B cell (primary cell): Measurements from ENCODE around the gene CASK. TPM values are rescaled to one million over a fixed set of nuclear protein-coding genes. Genes with fewer than 3 reads are reported as not detected.

Experiments used
- ATAC-seq: fragments of 200-7000 bp; cut with Tn5 transposase; one replicate; pipeline ENCODE4 v1.10.0; 2021; ENCODE audit warnings: low read depth, mild to moderate bottlenecking, moderate number of reproducible peaks, moderate library complexity
- CTCF ChIA-PET: fragments of 350-600 bp; sonication (Branson Sonifier 250); formaldehyde crosslinking; loops from one replicate; lab custom pipeline; 2021; ENCODE audit warnings: antibody characterized with exemption, inconsistent platforms; lab: Charles Lee
- POLR2A ChIA-PET: fragments of 350-600 bp; sonication (Branson Sonifier 250); formaldehyde crosslinking; loops from one replicate; lab custom pipeline; 2021; ENCODE audit warnings: antibody characterized with exemption; lab: Charles Lee
- DNase-seq: peaks from one replicate; pipeline ENCODE4 v3.0.0; 2013
- H2AFZ ChIP-seq: 2 replicates; pipeline ENCODE4 v1.6.1; 2012; ENCODE audit warnings: mild to moderate bottlenecking, low read depth, low read length; ENCODE audit not compliant: insufficient read depth, poor library complexity, severe bottlenecking
- H3K27ac ChIP-seq, 2 donors: 1 replicate in 1 of 2; 2 replicates in 1 of 2; pipeline ENCODE4 v1.5.1; 2012 to 2013; ENCODE audit warnings: low read length in 2 of 2, mild to moderate bottlenecking in 2 of 2, moderate library complexity in 1 of 2
- H3K27me3 ChIP-seq, 4 experiments: fragments of 200-600 bp in 1 of 4; sonication (generic) in 1 of 4; replicated peaks in 1 of 4; 1 replicate in 2 of 4; 2 replicates in 2 of 4; pipeline versions ENCODE4 v1.6.1 to v1.7.0; 2013 to 2016; ENCODE audit warnings: low read length in 3 of 4, mild to moderate bottlenecking in 2 of 4, mixed read lengths in 1 of 4, moderate library complexity in 1 of 4; ENCODE audit not compliant: insufficient read depth in 4 of 4, control insufficient read depth in 3 of 4; ENCODE audit errors: control extremely low read depth in 1 of 4
- H3K36me3 ChIP-seq, 2 experiments: replicated peaks in 1 of 2; 1 replicate in 1 of 2; 2 replicates in 1 of 2; pipeline versions ENCODE4 v1.6.1 to v1.7.1; 2013; ENCODE audit warnings: low read length in 1 of 2; ENCODE audit not compliant: insufficient read depth in 2 of 2, control insufficient read depth in 1 of 2; ENCODE audit errors: control extremely low read depth in 1 of 2, extremely low read depth in 1 of 2
- H3K4me1 ChIP-seq, 2 donors: fragments of 200-600 bp in 1 of 2; sonication (generic) in 1 of 2; 1 replicate in 1 of 2; 2 replicates in 1 of 2; pipeline versions ENCODE4 v1.5.1 to v1.6.1; 2013 to 2017; ENCODE audit warnings: low read length in 2 of 2; ENCODE audit not compliant: control insufficient read depth in 2 of 2, insufficient read depth in 2 of 2
- H3K4me2 ChIP-seq: replicated peaks from 2 replicates; pipeline ENCODE3; 2012; ENCODE audit warnings: mild to moderate bottlenecking, low read depth, low read length; ENCODE audit not compliant: poor library complexity, severe bottlenecking
- H3K4me3 ChIP-seq, 5 experiments: fragments of 200-600 bp in 1 of 5; sonication (generic) in 1 of 5; 1 replicate in 3 of 5; 2 replicates in 2 of 5; pipeline versions ENCODE4 v1.5.1 to v1.7.0; 2011 to 2016; ENCODE audit warnings: low read length in 4 of 5, mild to moderate bottlenecking in 4 of 5, low read depth in 2 of 5, control low read depth in 1 of 5, moderate library complexity in 1 of 5; ENCODE audit not compliant: insufficient read depth in 1 of 5; ENCODE audit errors: control extremely low read depth in 1 of 5, extremely low read depth in 1 of 5
- H3K79me2 ChIP-seq: fragments of 200-600 bp; sonication (generic); one replicate; pipeline ENCODE4 v1.6.0; 2016; ENCODE audit warnings: low read length; ENCODE audit not compliant: control insufficient read depth, insufficient read depth
- H3K9ac ChIP-seq: fragments of 200-600 bp; sonication (generic); 2 replicates; pipeline ENCODE4 v1.6.1; 2017; ENCODE audit warnings: mild to moderate bottlenecking, low read length, moderate library complexity
- H3K9me3 ChIP-seq, 3 donors: one replicate each; pipeline versions ENCODE4 v1.6.1 to v1.7.1; 2013; ENCODE audit warnings: low read length in 2 of 3; ENCODE audit not compliant: control insufficient read depth in 2 of 3, insufficient read depth in 1 of 3; ENCODE audit errors: control extremely low read depth in 1 of 3
- H4K20me1 ChIP-seq: 2 replicates; pipeline ENCODE4 v1.6.0; 2012; ENCODE audit warnings: mild to moderate bottlenecking, low read length; ENCODE audit not compliant: insufficient read depth, control insufficient read depth, poor library complexity, severe bottlenecking
- H3K27ac Mint-ChIP-seq: one replicate; pipeline ENCODE4 v1.8.0; 2021; ENCODE audit warnings: mixed read lengths
- H3K27me3 Mint-ChIP-seq: one replicate; pipeline ENCODE4 v1.8.0; 2021; ENCODE audit warnings: mixed read lengths
- H3K4me1 Mint-ChIP-seq: one replicate; pipeline ENCODE4 v1.8.0; 2021; ENCODE audit warnings: mixed read lengths
- H3K4me3 Mint-ChIP-seq: one replicate; pipeline ENCODE4 v1.8.0; 2021; ENCODE audit warnings: mixed read lengths
- H3K9me3 Mint-ChIP-seq: one replicate; pipeline ENCODE4 v1.8.0; 2022; ENCODE audit warnings: mixed read lengths; ENCODE audit not compliant: insufficient read depth
- CTCF ChIP-seq: fragments of 200-600 bp; IDR thresholded peaks from one replicate; pipeline ENCODE4 v1.8.0; 2022; ENCODE audit warnings: antibody characterized with exemption, mild to moderate bottlenecking
- EZH2 ChIP-seq: IDR thresholded peaks from 2 replicates; pipeline ENCODE4 v1.6.1; 2012; ENCODE audit warnings: borderline replicate concordance, low read depth, mild to moderate bottlenecking, moderate library complexity, low read length; ENCODE audit not compliant: insufficient read depth, poor library complexity, severe bottlenecking
- WGBS: methylation state at CpG from one replicate; pipeline ENCODE4 v1.1.5; 2013; ENCODE audit warnings: missing lambda C conversion rate; ENCODE audit not compliant: insufficient coverage; 5-methylcytosine and 5-hydroxymethylcytosine counted together
- intact Hi-C: fragments of 100-400 bp; cut with micrococcal nuclease; formaldehyde crosslinking; loops from one replicate; pipeline ENCODE4 v1.10.0; 2022
- polyA plus RNA-seq: library from polyadenylated mRNA; depleted of rRNA; stranded (reverse); fragments of >200 nt; gene quantifications from 2 replicates; pipeline ENCODE4 v1.2.3, GENCODE V29; 2012
- total RNA-seq, 2 donors: library from RNA; stranded (reverse); fragments of 120-200 nt in 1 of 2; gene quantifications; 1 replicate in 1 of 2; 2 replicates in 1 of 2; pipeline versions ENCODE4 v1.2.3 to v1.2.4, GENCODE V29; 2013 to 2022

Gene CASK
- total and polyA plus RNA-seq, 2 donors (not counting 1 experiment from before 2014, with no cell fraction given): 14.2 to 50.4 TPM

DNA sequence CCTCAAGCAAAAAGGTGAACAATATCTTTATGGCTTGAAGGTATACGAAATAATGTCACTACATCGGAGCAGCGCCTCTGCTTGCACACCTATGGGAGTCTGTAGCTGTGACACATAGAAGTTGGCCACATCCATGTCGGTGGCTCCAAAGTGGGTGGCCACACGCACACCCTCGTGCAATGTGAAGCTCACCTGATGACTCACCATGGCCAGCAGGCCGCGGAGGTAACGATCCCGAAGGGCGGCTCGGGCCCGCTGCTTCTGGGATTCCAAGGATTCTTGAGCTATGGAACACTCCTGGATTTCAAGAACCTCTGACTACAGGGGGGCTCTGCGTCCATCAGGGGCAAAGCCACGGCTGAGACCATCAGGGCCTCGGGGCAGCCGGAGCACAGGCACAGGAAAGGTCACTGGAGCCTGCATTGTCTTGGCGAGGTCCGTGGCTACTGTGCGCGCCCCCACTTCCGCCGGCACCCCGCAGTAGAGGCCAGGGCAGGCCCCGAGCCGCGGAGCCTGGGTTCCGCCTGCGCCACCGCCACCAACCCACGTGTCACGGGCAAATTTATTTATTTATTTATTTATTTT is 451.0 kb downstream of the CASK start:
- H3K4me3 Mint-ChIP-seq: no peak overlapping the region
- Histone ChIP-seq H3K27ac (no peak overlapping the region), H3K79me2 (no peaks in the 10 kb centered on the region), H3K36me3 (no peaks in the 10 kb centered on the region), H4K20me1 (no peaks in the 10 kb centered on the region), H3K27me3 (no peaks in the 10 kb centered on the region), H3K9me3 (no peaks in the 10 kb centered on the region), H3K4me2 (no peak overlapping the region), H3K4me1 (no peaks in the 10 kb centered on the region), H3K4me3 (no peak overlapping the region), H2AFZ (no peak overlapping the region), H3K9ac (no peak overlapping the region)
- TF ChIP-seq CTCF (no peak), EZH2 (no peak)
- intact Hi-C loops: no loop called here
- ChIA-PET CTCF (no interaction called here), POLR2A (no interaction called here)
- H3K9me3 Mint-ChIP-seq: no peaks in the 10 kb centered on the region
- H3K4me1 Mint-ChIP-seq: no peaks in the 10 kb centered on the region
- no peaks in the 10 kb centered on the region for H3K27me3 Mint-ChIP-seq
- 96% methylated on average over 21 of the region's 32 CpGs for WGBS
- no peak overlapping the region for H3K27ac Mint-ChIP-seq
- ATAC-seq (no peak), DNase-seq (no peak)

DNA sequence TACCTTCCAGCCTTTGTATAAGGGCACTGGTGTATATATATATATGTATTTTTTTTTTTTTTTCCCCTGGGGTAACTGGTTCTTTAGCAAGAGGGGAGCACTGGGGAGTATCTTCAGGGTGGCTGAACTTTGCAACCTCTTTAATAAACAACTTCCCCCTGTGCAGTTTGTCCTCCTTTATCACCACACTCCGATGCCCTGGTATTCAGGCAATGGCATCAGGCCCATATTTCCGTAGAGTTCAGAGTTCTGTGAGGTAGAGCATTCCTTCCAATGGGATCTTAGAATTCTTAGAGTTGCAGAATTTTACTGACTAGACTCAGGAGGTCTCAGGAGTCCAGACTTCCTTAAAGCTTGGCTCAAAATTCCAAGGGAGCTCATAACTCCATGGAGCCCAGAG is 451.6 kb downstream of the CASK start:
- no peaks in the 10 kb centered on the region for H3K9me3 Mint-ChIP-seq
- no CpG with 5 or more reads among the region's 2 CpGs for WGBS

More for the DNA sequence above, 451.6 kb downstream of the CASK start:
- no peaks in the 10 kb centered on the region for H3K27me3 Mint-ChIP-seq
- DNase-seq (no peak), ATAC-seq (no peak)
- Histone ChIP-seq H3K36me3 (no peaks in the 10 kb centered on the region), H3K4me3 (no peak overlapping the region), H3K79me2 (no peaks in the 10 kb centered on the region), H3K4me1 (no peaks in the 10 kb centered on the region), H2AFZ (no peak overlapping the region), H3K27ac (no peak overlapping the region), H3K27me3 (no peaks in the 10 kb centered on the region), H3K4me2 (no peak overlapping the region), H3K9me3 (no peaks in the 10 kb centered on the region), H3K9ac (no peak overlapping the region), H4K20me1 (no peaks in the 10 kb centered on the region)
- H3K4me3 Mint-ChIP-seq: no peak overlapping the region
- H3K27ac Mint-ChIP-seq: no peak overlapping the region
- ChIA-PET CTCF (no interaction called here), POLR2A (no interaction called here)
- no peaks in the 10 kb centered on the region for H3K4me1 Mint-ChIP-seq
- TF ChIP-seq CTCF (no peak), EZH2 (no peak)
- intact Hi-C loops: no loop called here
